COLO668 (cell line): ENCODE measurements around the gene CUX1.
A peak's percentile ranks its signal among the peaks of the same experiment; 100 is the strongest.
"Not testable (repeated sequence)": the region's sequence is repeated elsewhere in the genome, so short reads cannot be mapped to it uniquely, and the experiment has no call there.

ENCODE experiments used
- DNase-seq: peaks from one replicate; lab custom pipeline; 2025; ENCODE audit not compliant: unreplicated experiment; lab: John Stamatoyannopoulos, UW

CUX1 gene

DNA sequence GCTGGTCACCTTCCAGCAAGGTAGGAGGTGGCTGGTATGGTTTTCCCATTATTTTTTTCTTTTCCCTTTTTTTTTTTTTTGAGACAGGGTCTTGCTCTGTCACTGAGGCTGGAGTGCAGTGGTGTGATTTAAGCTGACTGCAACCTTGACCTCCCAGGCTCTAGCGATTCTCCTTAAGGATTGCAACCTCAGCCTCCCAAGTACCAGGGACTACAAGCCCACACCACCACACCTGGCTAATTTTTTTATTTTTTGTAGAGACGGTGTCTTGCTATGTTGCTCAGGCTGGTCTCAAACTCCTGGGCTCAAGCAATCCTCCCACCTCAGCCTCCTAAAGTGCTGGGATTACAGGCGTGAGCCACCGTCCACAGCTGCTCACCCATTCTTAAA, 24.7 kb upstream of the CUX1 start:
- DNase-seq = not testable (repeated sequence)

DNA sequence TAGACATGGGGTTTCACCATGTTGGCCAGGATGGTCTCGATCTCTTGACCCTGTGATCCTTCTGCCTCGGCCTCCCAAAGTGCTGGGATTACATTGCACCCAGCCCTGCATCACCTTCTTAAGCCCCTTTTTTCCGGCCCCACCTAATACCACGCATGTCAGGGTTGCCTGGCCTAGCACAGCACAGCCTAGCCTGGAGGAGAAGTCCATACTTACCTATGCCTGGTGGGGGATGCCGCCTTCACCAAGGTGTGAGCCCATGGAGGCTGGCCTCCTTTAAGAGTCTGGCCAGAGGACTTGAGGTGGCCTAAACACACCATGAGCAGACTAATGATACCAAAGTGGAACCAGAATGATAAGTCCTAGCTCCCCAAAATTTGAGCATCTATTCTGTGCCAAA, 22.0 kb upstream of the CUX1 start:
- DNase-seq = no peak

DNA sequence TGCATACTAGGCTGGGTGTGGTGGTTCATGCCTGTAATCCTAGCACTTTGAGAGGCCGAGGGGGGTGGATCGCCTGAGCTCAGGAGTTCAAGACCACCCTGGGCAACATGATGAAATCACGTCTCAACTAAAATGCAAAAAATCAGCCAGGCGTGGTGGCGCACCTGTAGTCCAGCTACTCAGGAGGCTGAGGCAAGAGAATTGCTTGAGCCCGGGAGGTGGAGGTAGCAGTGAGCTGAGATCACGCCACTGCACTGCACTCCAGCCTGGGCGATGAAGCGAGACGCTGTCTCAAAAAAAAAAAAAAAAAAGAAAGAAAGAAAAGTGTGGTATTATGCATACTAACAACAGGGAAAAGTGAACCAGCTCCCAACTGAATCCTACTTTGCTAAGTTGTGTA, 19.3 kb upstream of the CUX1 start:
- DNase-seq = not testable (repeated sequence)

- no peak for DNase-seq
Observed at GRCh38 chr7:101803203-101804087, 14.0 kb upstream of the CUX1 start.

- DNase-seq = no peak
Observed at GRCh38 chr7:101804088-101804963, 13.1 kb upstream of the CUX1 start.

GRCh38 chr7:101804967-101805366, 12.5 kb upstream of the CUX1 start:
- no peak for DNase-seq

- DNase-seq = no peak
Observed at GRCh38 chr7:101812595-101812994, 4.8 kb upstream of the CUX1 start.

GRCh38 chr7:101813402-101814019, 3.9 kb upstream of the CUX1 start:
- DNase-seq = no peak

- peak; percentile 73 for DNase-seq
Observed at GRCh38 chr7:101814081-101814990, 3.1 kb upstream of the CUX1 start.

- peak; percentile 35 for DNase-seq
Observed at GRCh38 chr7:101814991-101815825, 2.2 kb upstream of the CUX1 start.

GRCh38 chr7:101815826-101816594, 1.4 kb upstream of the CUX1 start:
- peak; percentile 86 for DNase-seq

DNA sequence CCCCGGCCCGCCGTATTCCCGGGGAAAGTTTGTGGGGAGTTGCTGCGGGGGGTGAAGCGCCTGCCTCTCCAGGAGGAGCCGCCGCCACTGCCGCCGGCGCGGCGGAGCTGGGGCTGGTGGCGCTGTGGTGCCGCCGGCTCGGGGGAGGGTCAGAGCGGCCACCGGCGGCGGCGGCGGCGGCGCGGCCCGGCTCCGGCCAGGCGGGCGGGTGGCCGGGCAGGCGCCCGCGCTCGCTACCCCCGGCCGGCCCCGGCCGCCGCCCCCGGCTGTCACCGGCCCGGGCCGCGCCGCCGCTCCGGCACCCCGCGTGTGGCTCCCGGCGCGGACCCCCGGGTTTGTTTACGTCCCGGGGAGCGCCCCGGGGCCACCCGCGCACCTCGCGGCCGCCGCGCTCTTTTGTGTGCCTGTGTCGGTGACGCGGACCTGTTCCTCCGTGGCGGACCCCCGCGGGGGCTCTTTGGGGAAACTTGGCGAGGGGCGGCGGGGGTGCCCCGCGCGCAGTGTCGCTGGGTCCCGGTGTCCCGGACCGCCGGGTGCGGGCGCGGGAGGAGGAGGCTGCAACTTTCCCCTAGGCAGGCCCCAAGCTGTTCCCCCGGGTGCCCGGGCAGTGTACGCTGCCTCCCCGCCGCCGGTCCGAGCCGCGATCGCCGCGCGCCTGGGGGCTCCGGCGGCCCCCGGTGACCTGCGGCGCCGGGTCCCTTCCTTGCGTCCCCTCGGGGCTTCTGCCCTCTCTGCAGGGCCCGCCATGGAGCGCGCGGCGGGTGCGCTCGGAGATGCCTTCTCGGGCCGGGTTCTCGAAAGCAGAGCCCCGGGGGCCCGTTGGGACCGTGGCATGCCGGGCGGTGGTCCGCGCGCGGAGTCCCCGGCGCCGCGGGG, 593 bp upstream of the CUX1 start:
- peak; percentile 59 for DNase-seq

DNA sequence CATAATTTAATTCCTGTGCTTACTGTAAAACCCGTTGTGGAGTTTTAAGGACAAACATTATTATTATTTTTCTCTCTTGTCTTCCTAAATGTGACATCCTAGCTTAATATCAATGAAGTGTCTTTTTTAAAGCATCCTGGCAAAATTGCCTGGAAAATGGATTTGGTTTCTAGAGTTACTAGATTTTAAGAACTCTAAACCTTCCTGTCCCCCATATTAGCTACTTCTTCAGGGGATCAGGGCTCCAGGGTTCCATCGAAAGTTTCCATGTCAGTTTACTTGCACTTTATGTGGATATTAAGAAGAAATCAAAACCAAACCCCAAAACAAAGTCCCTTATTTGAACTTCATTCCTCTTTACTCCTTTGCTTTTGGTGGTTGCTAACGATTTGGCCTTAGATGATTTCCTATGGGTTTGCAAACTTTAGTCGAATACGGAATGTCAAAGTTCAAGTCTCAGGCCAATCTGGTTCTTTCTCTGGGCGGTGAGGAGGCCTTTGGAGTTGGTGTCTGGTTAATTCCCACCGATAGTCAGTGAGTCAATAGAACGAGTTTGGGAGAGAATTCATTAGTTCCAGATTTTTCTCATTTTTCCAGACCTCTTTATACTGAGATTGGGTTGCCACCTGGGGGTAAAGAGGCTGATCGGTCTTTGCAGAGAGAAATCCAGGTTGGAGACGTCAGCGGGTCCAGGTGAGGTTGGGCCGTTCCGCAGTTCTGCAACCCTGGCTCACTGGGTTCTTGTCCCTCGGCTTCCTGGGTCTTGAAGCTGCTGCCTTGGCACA, 1.1 kb downstream of the CUX1 start:
- DNase-seq = no peak

- no peak for DNase-seq
Observed at GRCh38 chr7:101819183-101819582, 1.8 kb downstream of the CUX1 start.

- DNase-seq = no peak
Observed at GRCh38 chr7:101819913-101820522, 2.6 kb downstream of the CUX1 start.

GRCh38 chr7:101820703-101821102, 3.3 kb downstream of the CUX1 start:
- no peak for DNase-seq

- DNase-seq = not testable (repeated sequence)
Observed at GRCh38 chr7:101822632-101823031, 5.2 kb downstream of the CUX1 start.
